ENCODE data around the gene YEATS2.
"Not testable (repeated sequence)": the region's sequence is repeated elsewhere in the genome, so short reads cannot be mapped to it uniquely, and the experiment has no call there.

YEATS2 gene

GRCh38 chr3:183697610-183698317 is at the start of gene YEATS2:
Gene YEATS2, plus strand, starts transcription at chr3:183697797. Its CDS starts 17,366 bp downstream, at chr3:183715163.
- DNase-seq (ENCODE audit: low read depth) = peak; percentile 64

GRCh38 chr3:183650554-183650953 is 47.0 kb upstream of the YEATS2 start:
- no peak for DNase-seq (ENCODE audit: low read depth)

GRCh38 chr3:183653209-183654064 is 44.2 kb upstream of the YEATS2 start:
- DNase-seq (ENCODE audit: low read depth) = no peak

- DNase-seq (ENCODE audit: low read depth) = no peak
Measured at GRCh38 chr3:183654727-183655126, 42.9 kb upstream of the YEATS2 start.

- no peak for DNase-seq (ENCODE audit: low read depth)
Measured at GRCh38 chr3:183662099-183662498, 35.5 kb upstream of the YEATS2 start.

GRCh38 chr3:183664913-183665381 is 32.6 kb upstream of the YEATS2 start:
- DNase-seq (ENCODE audit: low read depth) = no peak

- DNase-seq (ENCODE audit: low read depth) = no peak
Measured at GRCh38 chr3:183680061-183680460, 17.5 kb upstream of the YEATS2 start.

- DNase-seq (ENCODE audit: low read depth) = no peak
Measured at GRCh38 chr3:183687705-183688104, 9.9 kb upstream of the YEATS2 start.

GRCh38 chr3:183688874-183689273 is 8.7 kb upstream of the YEATS2 start:
- DNase-seq (ENCODE audit: low read depth) = no peak

GRCh38 chr3:183689621-183690020 is 8.0 kb upstream of the YEATS2 start:
- DNase-seq (ENCODE audit: low read depth) = not testable (repeated sequence)

- DNase-seq (ENCODE audit: low read depth) = no peak
Measured at GRCh38 chr3:183690402-183690995, 7.1 kb upstream of the YEATS2 start.

GRCh38 chr3:183692436-183692835 is 5.2 kb upstream of the YEATS2 start:
- DNase-seq (ENCODE audit: low read depth) = no peak

GRCh38 chr3:183695569-183696364 is 1.8 kb upstream of the YEATS2 start:
- DNase-seq (ENCODE audit: low read depth) = no peak

- DNase-seq (ENCODE audit: low read depth) = no peak
Measured at GRCh38 chr3:183697123-183697609, 431 bp upstream of the YEATS2 start.

- peak; percentile 19 for DNase-seq (ENCODE audit: low read depth)
Measured at GRCh38 chr3:183698318-183698751, 738 bp downstream of the YEATS2 start.

GRCh38 chr3:183698756-183699155 is 1.2 kb downstream of the YEATS2 start:
- no peak for DNase-seq (ENCODE audit: low read depth)

GRCh38 chr3:183699238-183699947 is 1.8 kb downstream of the YEATS2 start:
- DNase-seq (ENCODE audit: low read depth) = no peak

- DNase-seq (ENCODE audit: low read depth) = no peak
Measured at GRCh38 chr3:183701744-183702143, 4.1 kb downstream of the YEATS2 start.

- not testable (repeated sequence) for DNase-seq (ENCODE audit: low read depth)
Measured at GRCh38 chr3:183703892-183704291, 6.3 kb downstream of the YEATS2 start.

GRCh38 chr3:183710231-183710630 is 12.6 kb downstream of the YEATS2 start:
- no peak for DNase-seq (ENCODE audit: low read depth)

- no peak for DNase-seq (ENCODE audit: low read depth)
Measured at GRCh38 chr3:183711516-183711915, 13.9 kb downstream of the YEATS2 start.

All from activated T-helper 9 cell treated with anti-CD3 and anti-CD28 coated beads, Interleukin-2, amount 50 U/mL, for 16 hours (primary cell).